Liver (tissue), 9 donors: ENCODE data around the gene UACA. TPM values are rescaled to one million over a fixed set of nuclear protein-coding genes. Genes with fewer than 3 reads are reported as not detected.

Experiments used
- DNase-seq: peaks from one replicate; pipeline ENCODE4 v3.0.0-alpha.2; 2017; ENCODE audit warnings: low spot score
- H3K27ac ChIP-seq, 2 donors: one replicate each; pipeline ENCODE4 v1.7.0; 2013; ENCODE audit warnings: inconsistent platforms in 2 of 2, low read length in 2 of 2, control low read depth in 1 of 2, low read depth in 1 of 2, mild to moderate bottlenecking in 1 of 2
- H3K27me3 ChIP-seq, 4 donors: one replicate each; pipeline versions ENCODE4 v1.6.1 to v1.7.0; 2013; ENCODE audit warnings: low read length in 3 of 4, inconsistent platforms in 1 of 4, mild to moderate bottlenecking in 1 of 4, moderate library complexity in 1 of 4; ENCODE audit not compliant: control insufficient read depth in 4 of 4, insufficient read depth in 4 of 4
- H3K36me3 ChIP-seq, 4 donors: one replicate each; pipeline versions ENCODE4 v1.6.1 to v1.7.0; 2013; ENCODE audit warnings: low read length in 3 of 4, mild to moderate bottlenecking in 3 of 4, low read depth in 1 of 4, moderate library complexity in 1 of 4; ENCODE audit not compliant: control insufficient read depth in 4 of 4, insufficient read depth in 3 of 4
- H3K4me1 ChIP-seq, 4 donors: one replicate each; pipeline versions ENCODE4 v1.6.1 to v1.7.0; 2013; ENCODE audit warnings: low read length in 3 of 4, mild to moderate bottlenecking in 3 of 4, moderate library complexity in 1 of 4; ENCODE audit not compliant: control insufficient read depth in 4 of 4, insufficient read depth in 4 of 4
- H3K4me3 ChIP-seq, 3 donors: one replicate each; pipeline versions ENCODE4 v1.6.1 to v1.7.0; 2013; ENCODE audit warnings: low read length in 3 of 3, control low read depth in 1 of 3, low read depth in 1 of 3, mild to moderate bottlenecking in 1 of 3
- H3K9ac ChIP-seq, 2 donors: one replicate each; pipeline ENCODE4 v1.7.0; 2013; ENCODE audit warnings: low read length in 2 of 2, mild to moderate bottlenecking in 2 of 2, moderate library complexity in 2 of 2, control low read depth in 1 of 2, low read depth in 1 of 2
- H3K9me3 ChIP-seq, 4 donors: one replicate each; pipeline versions ENCODE4 v1.6.1 to v1.7.0; 2013; ENCODE audit warnings: low read length in 3 of 4; ENCODE audit not compliant: control insufficient read depth in 4 of 4
- CTCF ChIP-seq: fragments of 150-350 bp; IDR thresholded peaks from 2 replicates; pipeline ENCODE4 v1.5.1; 2017; ENCODE audit warnings: improper control_type of control experiment, low read depth, low read length; ENCODE audit not compliant: missing input control
- EGR1 ChIP-seq, 2 donors: IDR thresholded peaks; 2 replicates each; pipeline ENCODE4 v1.6.1; 2016 to 2018; ENCODE audit warnings: antibody characterized with exemption in 2 of 2, low read depth in 2 of 2
- FOXA1 ChIP-seq: IDR thresholded peaks from 2 replicates; pipeline ENCODE4 v1.6.1; 2016; ENCODE audit warnings: antibody characterized with exemption
- HNF4A ChIP-seq, 2 donors: conservative IDR thresholded peaks; 2 replicates each; pipeline ENCODE4 v1.6.1; 2016; ENCODE audit warnings: antibody characterized with exemption in 2 of 2, mild to moderate bottlenecking in 2 of 2
- HNF4G ChIP-seq: IDR thresholded peaks from 2 replicates; pipeline ENCODE4 v1.6.1; 2016; ENCODE audit warnings: antibody characterized with exemption
- JUND ChIP-seq, 2 donors: IDR thresholded peaks; 2 replicates each; pipeline ENCODE4 v1.6.1; 2016; ENCODE audit warnings: antibody characterized with exemption in 2 of 2
- RAD21 ChIP-seq, 2 donors: IDR thresholded peaks; 2 replicates each; pipeline ENCODE4 v1.6.1; 2016; ENCODE audit warnings: antibody characterized with exemption in 2 of 2, mild to moderate bottlenecking in 2 of 2
- REST ChIP-seq: IDR thresholded peaks from 2 replicates; pipeline ENCODE4 v1.6.1; 2016; ENCODE audit warnings: antibody characterized with exemption, mild to moderate bottlenecking
- RXRA ChIP-seq, 2 donors: IDR thresholded peaks; 2 replicates each; pipeline ENCODE4 v1.6.1; 2017 to 2018; ENCODE audit warnings: antibody characterized with exemption in 2 of 2, mild to moderate bottlenecking in 1 of 2
- SP1 ChIP-seq: IDR thresholded peaks from 2 replicates; pipeline ENCODE4 v1.6.1; 2018; ENCODE audit warnings: antibody characterized with exemption, mild to moderate bottlenecking
- TAF1 ChIP-seq: conservative IDR thresholded peaks from 2 replicates; pipeline ENCODE4 v1.6.1; 2016; ENCODE audit warnings: antibody characterized with exemption, mild to moderate bottlenecking
- YY1 ChIP-seq: IDR thresholded peaks from 2 replicates; pipeline ENCODE4 v1.6.1; 2016; ENCODE audit warnings: antibody characterized with exemption, mild to moderate bottlenecking
- WGBS: extraction: QIAGEN DNeasy Blood & Tissue Kit; methylation state at CpG from one replicate; pipeline ENCODE4 v1.1.7; 2013; 5-methylcytosine and 5-hydroxymethylcytosine counted together
- polyA plus RNA-seq, 2 donors: library from polyadenylated mRNA; stranded (reverse) in 1 of 2; unstranded in 1 of 2; fragments of 200-250 nt in 1 of 2; fragments of >200 nt in 1 of 2; fragmentation: Nextera tagmentation in 1 of 2; extraction: Ambion mirVana in 1 of 2; gene quantifications; one replicate each; pipeline versions ENCODE4 v1.2.1 to v1.2.3, GENCODE V29; 2013 to 2015
- total RNA-seq, 2 donors: library from RNA; depleted of rRNA; stranded (reverse); fragments of >200 nt; gene quantifications; one replicate each; pipeline ENCODE4 v1.2.3, GENCODE V29; 2014
- donor health status: healthy.
- donor health status: healthy.
- donor health status: healthy.
- donor health status: healthy.
- donor health status: healthy.

Gene UACA
- total and polyA plus RNA-seq, 4 donors: 3.9 to 16.0 (median 10.0) TPM

GRCh38 chr15:70777170-70777926 lies 14.0 kb upstream of the UACA start (continued):
- TF ChIP-seq CTCF (no peak), RXRA (IDR thresholded peaks at IDR 0.05) (no peak), SP1 (no peak)

GRCh38 chr15:70775160-70775559 lies 11.8 kb upstream of the UACA start:
- Histone ChIP-seq H3K9ac (no peak overlapping the region), H3K4me3 (no peak overlapping the region), H3K4me1 (no peaks in the 10 kb centered on the region), H3K27ac (no peak overlapping the region), H3K36me3 (no peaks in the 10 kb centered on the region), H3K9me3 (no peaks in the 10 kb centered on the region), H3K27me3 (no peaks in the 10 kb centered on the region)
- WGBS: 86% methylated on average over 2 of the region's 2 CpGs
- no peak for DNase-seq
- TF ChIP-seq SP1: no peak
- no peak for TF ChIP-seq HNF4A (conservative IDR thresholded peaks at IDR 0.05)
- TF ChIP-seq REST: no peak
- no peak for TF ChIP-seq FOXA1
- TF ChIP-seq YY1: no peak
- no peak for TF ChIP-seq RXRA (IDR thresholded peaks at IDR 0.05)

- Histone ChIP-seq H3K4me3 (no peak overlapping the region), H3K4me1 (peaks cover 0 to 10% (median 4%) of the 10 kb centered on the region in 4 donors), H3K27ac (no peak overlapping the region), H3K27me3 (no peaks in the 10 kb centered on the region), H3K9ac (no peak overlapping the region), H3K36me3 (no peaks in the 10 kb centered on the region), H3K9me3 (no peaks in the 10 kb centered on the region)
- no peak for DNase-seq
- WGBS: 93% methylated on average over 3 of the region's 3 CpGs
- no peak for TF ChIP-seq TAF1
- no peak for TF ChIP-seq JUND (IDR thresholded peaks at IDR 0.05)
- TF ChIP-seq CTCF: no peak
- TF ChIP-seq HNF4G: no peak
- TF ChIP-seq FOXA1: no peak
- no peak for TF ChIP-seq RAD21 (IDR thresholded peaks at IDR 0.05)
- TF ChIP-seq EGR1 (IDR thresholded peaks at IDR 0.05; ENCODE audit: low read depth in 2 of 2): no peak
These were observed 9.0 kb upstream of the UACA start for GRCh38 chr15:70772402-70772801.
